Activated naive CD4-positive, alpha-beta T cell treated with anti-CD3 and anti-CD28 coated beads for 36 hours (primary cell): ENCODE results near the gene XAGE5. TPM values are rescaled to one million over a fixed set of nuclear protein-coding genes. Genes with fewer than 3 reads are reported as not detected.
"Not testable (repeated sequence)": the region's sequence is repeated elsewhere in the genome, so short reads cannot be mapped to it uniquely, and the experiment has no call there.

Source experiments
- CTCF ChIA-PET: fragments of 350-600 bp; sonication (Branson Sonifier 250); formaldehyde crosslinking; loops from one replicate; lab custom pipeline; 2021; ENCODE audit warnings: antibody characterized with exemption; lab: Charles Lee
- DNase-seq: peaks from one replicate; pipeline ENCODE4 v3.0.0-alpha.2; 2020
- H3K27ac Mint-ChIP-seq: one replicate; pipeline ENCODE4 v1.8.0; 2021; ENCODE audit warnings: mild to moderate bottlenecking, mixed read lengths
- H3K27me3 Mint-ChIP-seq: one replicate; pipeline ENCODE4 v1.8.0; 2021; ENCODE audit warnings: low read depth, mixed read lengths
- H3K36me3 Mint-ChIP-seq: one replicate; pipeline ENCODE4 v1.8.0; 2021; ENCODE audit warnings: low read depth, mixed read lengths
- H3K4me1 Mint-ChIP-seq: one replicate; pipeline ENCODE4 v1.8.0; 2021; ENCODE audit warnings: low read depth, mixed read lengths
- H3K4me3 Mint-ChIP-seq: one replicate; pipeline ENCODE4 v1.8.0; 2021; ENCODE audit warnings: mild to moderate bottlenecking, moderate library complexity, mixed read lengths
- H3K9me3 Mint-ChIP-seq: one replicate; pipeline ENCODE4 v1.8.0; 2021; ENCODE audit warnings: mixed read lengths
- intact Hi-C: fragments of 100-400 bp; cut with micrococcal nuclease; formaldehyde crosslinking; loops from one replicate; pipeline ENCODE4 v1.15.1; 2023
- total RNA-seq, 2 experiments: library from RNA; stranded (reverse); gene quantifications; one replicate each; pipeline ENCODE4 v1.2.3, GENCODE V29; 2021

XAGE5 gene
- total RNA-seq, 2 experiments from 2014 or later, result not detected

- H3K4me1 Mint-ChIP-seq, DNase-seq, H3K9me3 Mint-ChIP-seq, H3K27me3 Mint-ChIP-seq, intact Hi-C loops, CTCF ChIA-PET, H3K27ac Mint-ChIP-seq, H3K4me3 Mint-ChIP-seq, H3K36me3 Mint-ChIP-seq: not testable (repeated sequence)
Observed at GRCh38 chrX:52856991-52857525, 46.0 kb downstream of the XAGE5 start.

DNA sequence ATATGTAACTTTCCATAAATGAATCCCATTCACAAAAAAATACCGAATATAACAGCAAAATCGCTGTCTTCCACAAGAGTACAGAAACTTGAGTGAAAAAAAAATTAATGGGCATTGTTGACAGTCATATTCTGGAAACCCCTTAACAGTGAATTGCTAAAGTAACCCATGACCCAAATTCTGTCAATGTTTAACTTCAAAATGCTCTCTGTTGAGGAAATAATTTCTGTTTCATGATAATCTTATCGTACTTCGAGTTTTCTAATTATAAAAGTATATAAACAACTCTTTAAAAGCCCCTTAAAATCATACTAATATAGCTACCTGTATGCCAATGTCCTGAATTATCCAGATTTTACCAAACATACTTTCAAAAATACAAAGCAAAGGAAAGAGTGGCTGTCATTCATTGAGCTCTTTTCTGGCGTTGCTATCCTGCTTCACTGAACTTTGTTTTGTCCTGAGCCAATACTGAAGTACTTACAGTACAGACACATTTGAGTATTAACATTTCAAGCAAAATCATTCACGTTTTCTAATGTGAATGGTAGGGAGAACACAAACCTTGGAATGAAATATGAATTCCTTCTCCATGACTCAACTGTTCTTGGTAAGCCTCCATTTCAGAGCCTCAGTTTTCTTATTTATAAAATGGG lies 54.4 kb downstream of the XAGE5 start:
- Mint-ChIP-seq H3K27me3 (no peaks in the 10 kb centered on the region), H3K27ac (no peak overlapping the region), H3K4me3 (no peak overlapping the region), H3K9me3 (no peaks in the 10 kb centered on the region), H3K4me1 (no peaks in the 10 kb centered on the region), H3K36me3 (no peaks in the 10 kb centered on the region)
- no peak for DNase-seq
- intact Hi-C loops, result no loop called here
- CTCF ChIA-PET, result no interaction called here

Other genes starting within 250 kb of the XAGE5 start
- gene SSX7, start 156.4 kb upstream of the XAGE5 start, total RNA-seq, result not detected
- not detected for gene SSX2, start 104.1 kb upstream of the XAGE5 start, total RNA-seq
- gene SSX2B, start 60.0 kb upstream of the XAGE5 start, total RNA-seq, result not detected
- gene SPANXN5, start 13.9 kb upstream of the XAGE5 start, total RNA-seq, result not detected
- gene XAGE3, start 56.8 kb downstream of the XAGE5 start, total RNA-seq, result not detected
- 10 to 100 TPM; 12.6 to 13.5 TPM for gene FAM156B, start 86.0 kb downstream of the XAGE5 start, total RNA-seq
- 10 to 100 TPM; 17.9 to 19.7 TPM for gene FAM156A, start 147.2 kb downstream of the XAGE5 start, total RNA-seq
- under 1 TPM in 1 of 2 experiments, not detected in 1; 0.05 TPM for gene GPR173, start 237.5 kb downstream of the XAGE5 start, total RNA-seq